Esophagus muscularis mucosa (tissue), 4 donors: ENCODE results near the gene RRP15. TPM values are rescaled to one million over a fixed set of nuclear protein-coding genes. Genes with fewer than 3 reads are reported as not detected.

ENCODE experiments used
- DNase-seq: peaks from one replicate; pipeline ENCODE4 v3.0.0-alpha.2; 2017; ENCODE audit errors: extremely low spot score
- H3K27ac ChIP-seq, 4 donors: fragments of 200-600 bp; sonication (generic); replicated peaks in 1 of 4; 1 replicate in 3 of 4; 2 replicates in 1 of 4; pipeline ENCODE4 v1.5.1; 2016 to 2019; ENCODE audit warnings: mild to moderate bottlenecking in 1 of 4
- H3K27me3 ChIP-seq, 4 donors: fragments of 200-600 bp; sonication (generic); one replicate each; pipeline versions ENCODE4 v1.5.1 to v1.6.0; 2016 to 2019
- H3K36me3 ChIP-seq, 4 donors: fragments of 200-600 bp; sonication (generic); one replicate each; pipeline ENCODE4 v1.5.1; 2016 to 2019
- H3K4me1 ChIP-seq, 4 donors: fragments of 200-600 bp; sonication (generic); one replicate each; pipeline ENCODE4 v1.5.1; 2016 to 2019
- H3K4me3 ChIP-seq, 4 donors: fragments of 200-600 bp; sonication (generic); 1 replicate in 2 of 4; 2 replicates in 2 of 4; pipeline ENCODE4 v1.5.1; 2016 to 2019; ENCODE audit warnings: mild to moderate bottlenecking in 4 of 4, moderate library complexity in 1 of 4
- H3K9me3 ChIP-seq, 4 donors: fragments of 200-600 bp; sonication (generic); 1 replicate in 3 of 4; 2 replicates in 1 of 4; pipeline ENCODE4 v1.5.1; 2016 to 2019
- EP300 ChIP-seq: sonication (generic); formaldehyde crosslinking; IDR thresholded peaks from one replicate; pipeline ENCODE4 v1.6.1; 2017; ENCODE audit warnings: antibody characterized with exemption
- POLR2A ChIP-seq: fragments of 450-650 bp; IDR thresholded peaks from one replicate; pipeline ENCODE4 v1.6.1; 2017; ENCODE audit warnings: antibody characterized with exemption, moderate library complexity, mild to moderate bottlenecking, low read depth
- POLR2AphosphoS5 ChIP-seq, 2 donors: sonication (generic); formaldehyde crosslinking; IDR thresholded peaks; one replicate each; pipeline ENCODE4 v1.6.1; 2017; ENCODE audit warnings: antibody characterized with exemption in 2 of 2
- WGBS: methylation state at CpG from one replicate; pipeline ENCODE4 v1.1.5; 2018; 5-methylcytosine and 5-hydroxymethylcytosine counted together
- intact Hi-C: fragments of 100-400 bp; cut with DNase I; formaldehyde crosslinking; loops from one replicate; pipeline ENCODE4 v1.15.1; 2023
- total RNA-seq, 4 donors: library from RNA; depleted of rRNA; stranded (reverse); fragments of >200 nt; gene quantifications; one replicate each; pipeline versions ENCODE4 v1.1.0 to v1.2.1, GENCODE V29; 2016
- TF ChIP-seq, protein P1 (sequence below), 3 experiments: fragments of 200-600 bp in 2 of 3; fragments of 450-650 bp in 1 of 3; sonication (generic) in 2 of 3; IDR thresholded peaks; one replicate each; pipeline ENCODE4 v1.5.1; 2017 to 2019; ENCODE audit warnings: antibody characterized with exemption in 3 of 3, mild to moderate bottlenecking in 2 of 3, moderate library complexity in 1 of 3

Gene RRP15
- total RNA-seq, 4 donors from 2014 or later: 7.0 to 9.9 (median 8.1) TPM

DNA sequence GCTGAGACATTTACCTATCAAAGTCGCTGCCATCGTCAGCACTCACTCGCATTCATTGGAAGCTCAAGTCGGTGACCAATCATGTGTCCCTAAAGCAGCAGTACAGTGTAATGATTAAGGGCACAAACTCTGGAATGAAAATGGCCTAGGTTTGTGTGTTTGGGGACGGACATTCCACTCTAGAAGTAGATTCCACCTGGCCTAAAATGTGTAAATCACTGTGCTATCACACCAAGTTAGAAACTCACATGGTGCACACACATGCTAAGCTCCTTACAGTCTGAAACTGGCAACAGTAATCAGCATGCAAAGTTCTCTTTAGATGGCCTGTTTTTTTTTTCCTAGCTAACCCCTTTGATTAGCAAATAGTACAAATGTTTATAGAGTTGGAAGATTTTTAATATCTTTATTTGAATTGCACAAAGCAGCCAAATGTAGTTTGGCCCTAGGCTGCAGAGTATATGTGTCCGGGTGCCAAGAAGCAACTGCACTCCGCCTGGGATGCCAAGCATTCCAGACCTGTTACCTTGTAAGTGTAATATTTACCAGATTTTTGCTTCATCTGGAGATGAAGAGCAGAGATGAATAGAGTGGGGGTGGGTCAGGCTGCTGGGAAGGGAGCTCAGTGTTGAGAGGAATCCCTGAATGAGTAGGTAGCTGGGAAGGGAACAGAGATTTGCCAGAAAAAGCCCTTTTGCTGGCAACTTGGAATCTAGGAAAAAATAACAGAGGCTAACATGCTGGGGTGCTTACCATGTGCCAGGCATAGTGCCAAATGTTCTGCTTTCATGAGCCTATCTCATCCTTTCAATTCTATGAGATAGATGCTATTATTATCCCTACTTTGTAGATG is 95.3 kb downstream of the RRP15 start:
- H3K27ac ChIP-seq: peak overlapping the region; percentile 14 to 63 (median 54)
- 63% methylated on average over 7 of the region's 7 CpGs for WGBS
- H3K36me3 ChIP-seq: no peaks in the 10 kb centered on the region
- no peak overlapping the region for H3K4me3 ChIP-seq
- TF ChIP-seq POLR2A: no peak
- TF ChIP-seq POLR2AphosphoS5 (IDR thresholded peaks at IDR 0.05): peak in 1 of 2 donors; percentile 48
- peak; percentile 76 for TF ChIP-seq EP300
- TF ChIP-seq, protein P1, sequence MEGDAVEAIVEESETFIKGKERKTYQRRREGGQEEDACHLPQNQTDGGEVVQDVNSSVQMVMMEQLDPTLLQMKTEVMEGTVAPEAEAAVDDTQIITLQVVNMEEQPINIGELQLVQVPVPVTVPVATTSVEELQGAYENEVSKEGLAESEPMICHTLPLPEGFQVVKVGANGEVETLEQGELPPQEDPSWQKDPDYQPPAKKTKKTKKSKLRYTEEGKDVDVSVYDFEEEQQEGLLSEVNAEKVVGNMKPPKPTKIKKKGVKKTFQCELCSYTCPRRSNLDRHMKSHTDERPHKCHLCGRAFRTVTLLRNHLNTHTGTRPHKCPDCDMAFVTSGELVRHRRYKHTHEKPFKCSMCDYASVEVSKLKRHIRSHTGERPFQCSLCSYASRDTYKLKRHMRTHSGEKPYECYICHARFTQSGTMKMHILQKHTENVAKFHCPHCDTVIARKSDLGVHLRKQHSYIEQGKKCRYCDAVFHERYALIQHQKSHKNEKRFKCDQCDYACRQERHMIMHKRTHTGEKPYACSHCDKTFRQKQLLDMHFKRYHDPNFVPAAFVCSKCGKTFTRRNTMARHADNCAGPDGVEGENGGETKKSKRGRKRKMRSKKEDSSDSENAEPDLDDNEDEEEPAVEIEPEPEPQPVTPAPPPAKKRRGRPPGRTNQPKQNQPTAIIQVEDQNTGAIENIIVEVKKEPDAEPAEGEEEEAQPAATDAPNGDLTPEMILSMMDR (IDR thresholded peaks at IDR 0.05): no peak
- intact Hi-C loops: no loop called here
- no peaks in the 10 kb centered on the region for H3K27me3 ChIP-seq
- no peak for DNase-seq
- peaks cover 13 to 48% (median 29%) of the 10 kb centered on the region in 4 donors for H3K4me1 ChIP-seq
- no peaks in the 10 kb centered on the region for H3K9me3 ChIP-seq

DNA sequence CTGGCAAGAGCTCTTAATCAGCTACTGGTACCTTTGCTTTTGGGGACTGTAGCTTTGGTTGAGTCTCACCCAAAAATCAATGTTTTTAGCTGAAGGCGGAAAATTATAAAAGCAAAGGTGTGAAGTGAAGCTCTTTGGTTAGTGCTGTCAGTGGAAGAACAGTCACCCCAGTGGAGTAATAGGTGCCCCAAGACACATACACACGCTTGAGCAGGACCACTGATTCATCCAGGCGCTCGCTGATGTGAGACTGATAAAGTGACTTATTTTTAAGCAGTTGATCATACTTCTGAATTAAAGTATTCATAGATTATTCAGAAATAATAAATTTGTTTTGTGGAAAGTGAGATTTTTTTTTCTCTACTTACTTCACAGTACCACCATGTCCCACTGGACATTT is 97.2 kb downstream of the RRP15 start:
- H3K27ac ChIP-seq: no peak overlapping the region
- intact Hi-C loops: no loop called here
- no peaks in the 10 kb centered on the region for H3K36me3 ChIP-seq
- H3K4me3 ChIP-seq: no peak overlapping the region
- no peaks in the 10 kb centered on the region for H3K27me3 ChIP-seq
- peaks cover 13 to 43% (median 29%) of the 10 kb centered on the region in 4 donors for H3K4me1 ChIP-seq
- TF ChIP-seq, protein P1 (IDR thresholded peaks at IDR 0.05): no peak
- H3K9me3 ChIP-seq: no peaks in the 10 kb centered on the region
- DNase-seq: no peak
- 96% methylated on average over 4 of the region's 4 CpGs for WGBS

DNA sequence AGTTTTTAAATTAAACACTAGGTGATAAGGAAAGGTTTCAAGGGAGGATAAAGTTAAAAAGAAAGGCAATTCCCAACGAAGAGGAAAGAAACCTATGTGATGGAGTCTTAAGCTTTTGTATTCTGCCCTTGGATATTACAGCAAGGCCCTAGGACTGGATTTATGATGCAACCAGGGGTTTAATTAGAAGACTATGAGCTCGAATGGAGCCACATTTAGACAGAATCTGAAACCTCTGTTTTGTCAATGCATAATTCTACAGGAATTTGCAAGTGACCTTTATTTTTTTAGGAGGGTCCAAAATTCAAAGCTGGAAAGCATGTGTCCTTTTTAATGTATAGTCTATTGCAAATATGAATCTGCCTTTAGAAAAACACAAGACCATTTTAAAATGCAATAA is 98.0 kb downstream of the RRP15 start:
- DNase-seq: no peak
- Histone ChIP-seq H3K36me3 (no peaks in the 10 kb centered on the region), H3K27me3 (no peaks in the 10 kb centered on the region), H3K27ac (no peak overlapping the region), H3K9me3 (no peaks in the 10 kb centered on the region), H3K4me1 (peaks cover 13 to 43% (median 26%) of the 10 kb centered on the region in 4 donors), H3K4me3 (no peak overlapping the region)
- TF ChIP-seq, protein P1 (IDR thresholded peaks at IDR 0.05): no peak
- TF ChIP-seq EP300: no peak
- no peak for TF ChIP-seq POLR2AphosphoS5 (IDR thresholded peaks at IDR 0.05)
- no peak for TF ChIP-seq POLR2A
- 78% methylated on average over 2 of the region's 2 CpGs for WGBS
- intact Hi-C loops: no loop called here

DNA sequence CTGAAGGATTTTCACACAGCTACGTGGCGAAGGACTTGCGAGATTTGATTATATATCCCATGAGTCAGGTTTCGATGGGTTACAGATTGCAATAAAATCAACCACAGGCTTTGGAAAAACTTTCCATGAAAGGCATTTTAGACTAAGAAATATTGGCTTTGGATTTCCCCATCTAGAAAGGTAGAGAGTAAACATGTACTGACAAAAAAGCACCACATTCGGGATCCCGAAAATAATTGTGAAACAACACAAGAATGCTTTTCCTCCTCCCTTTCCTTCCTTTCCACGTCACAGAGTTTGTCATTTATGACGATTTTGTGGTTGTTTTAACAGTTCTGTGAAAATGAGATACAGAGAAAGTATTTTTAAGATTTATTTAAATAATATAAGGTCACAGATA is 98.6 kb downstream of the RRP15 start:
- no peaks in the 10 kb centered on the region for H3K36me3 ChIP-seq
- H3K9me3 ChIP-seq: no peaks in the 10 kb centered on the region
- no peak for DNase-seq
- TF ChIP-seq POLR2AphosphoS5 (IDR thresholded peaks at IDR 0.05) (no peak), EP300 (no peak), POLR2A (no peak)
- TF ChIP-seq, protein P1 (IDR thresholded peaks at IDR 0.05): no peak
- WGBS: 80% methylated on average over 8 of the region's 8 CpGs
- H3K27me3 ChIP-seq: no peaks in the 10 kb centered on the region
- intact Hi-C loops: no loop called here
- H3K27ac ChIP-seq: no peak overlapping the region
- no peak overlapping the region for H3K4me3 ChIP-seq
- H3K4me1 ChIP-seq: peaks cover 13 to 43% (median 26%) of the 10 kb centered on the region in 4 donors
